Activated CD4-positive, alpha-beta T cell treated with anti-CD3 and anti-CD28 coated beads for 24 hours (primary cell): Measurements from ENCODE around the gene SV2A.
A peak's percentile ranks its signal among the peaks of the same experiment; 100 is the strongest.
"Not testable (repeated sequence)": the region's sequence is repeated elsewhere in the genome, so short reads cannot be mapped to it uniquely, and the experiment has no call there.

Source experiments
- DNase-seq, 2 donors: peaks; one replicate each; pipeline ENCODE4 v3.0.0-alpha.2; 2020; ENCODE audit warnings: low read depth in 2 of 2

The SV2A gene

GRCh38 chr1:149917571-149918144 lies at the start of gene SV2A:
Gene SV2A (minus strand): TSS chr1:149917844. CDS start chr1:149913840, 4,004 bp downstream.
- peak; percentile 31 to 47 for DNase-seq

DNA sequence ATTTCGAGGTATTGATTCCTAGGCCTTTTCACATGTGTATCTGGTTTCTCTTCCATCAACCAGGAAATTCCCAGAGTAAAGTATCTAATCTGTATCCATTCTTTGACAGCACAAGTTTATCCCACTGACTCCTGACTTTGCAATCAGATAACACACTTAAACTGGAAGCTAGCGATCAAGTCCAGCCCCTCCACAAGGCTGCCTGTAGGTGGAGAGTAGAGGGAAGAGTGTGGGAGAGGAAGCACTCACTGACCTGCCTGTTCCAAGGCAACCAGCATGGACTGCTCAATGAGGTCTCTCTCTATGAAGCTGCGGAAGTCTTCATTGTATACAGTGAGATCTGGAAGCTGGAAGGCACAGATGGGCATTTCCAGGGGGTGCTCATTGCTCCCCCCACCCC lies 49.4 kb upstream of the SV2A start:
- no peak for DNase-seq

GRCh38 chr1:149966405-149966804 lies 48.8 kb upstream of the SV2A start:
- no peak for DNase-seq

DNA sequence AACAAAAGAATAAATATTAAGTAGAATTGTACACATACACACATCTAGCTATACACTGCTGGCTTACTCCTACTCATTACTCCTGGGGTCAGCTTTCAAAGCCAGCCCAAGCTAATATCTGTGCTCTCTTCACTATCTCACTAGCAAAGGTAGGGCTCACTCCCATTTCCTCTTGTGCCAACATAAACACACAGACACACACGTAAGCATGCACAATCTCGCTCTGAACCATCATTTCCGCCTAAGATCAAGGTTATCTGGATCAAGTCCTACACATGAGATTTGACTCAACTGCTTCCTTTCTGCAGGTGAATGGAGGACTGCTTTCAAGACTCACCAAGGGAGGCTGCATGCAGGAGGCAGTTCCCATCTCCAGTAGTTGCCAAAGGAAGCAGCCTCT lies 47.8 kb upstream of the SV2A start:
- DNase-seq = no peak

DNA sequence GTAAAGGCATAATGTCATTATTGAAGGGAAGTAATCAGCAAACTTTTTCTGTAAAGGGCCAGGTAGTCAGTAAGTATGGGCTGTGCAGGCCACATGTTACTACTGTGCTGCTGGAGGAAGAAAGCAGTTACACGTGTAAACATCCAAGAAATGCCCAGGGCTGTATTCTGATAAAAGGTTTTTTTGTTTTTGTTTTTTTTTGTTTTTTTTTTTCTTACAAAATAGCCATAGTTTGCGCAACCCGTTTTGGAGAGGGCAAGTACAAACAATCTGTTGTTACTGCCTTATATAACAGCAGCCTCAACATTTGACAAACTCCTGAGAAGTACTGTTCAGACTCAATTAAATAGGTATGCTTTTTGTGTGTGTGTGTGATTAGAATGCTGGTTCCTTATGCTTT lies 45.7 kb upstream of the SV2A start:
- no peak for DNase-seq

DNA sequence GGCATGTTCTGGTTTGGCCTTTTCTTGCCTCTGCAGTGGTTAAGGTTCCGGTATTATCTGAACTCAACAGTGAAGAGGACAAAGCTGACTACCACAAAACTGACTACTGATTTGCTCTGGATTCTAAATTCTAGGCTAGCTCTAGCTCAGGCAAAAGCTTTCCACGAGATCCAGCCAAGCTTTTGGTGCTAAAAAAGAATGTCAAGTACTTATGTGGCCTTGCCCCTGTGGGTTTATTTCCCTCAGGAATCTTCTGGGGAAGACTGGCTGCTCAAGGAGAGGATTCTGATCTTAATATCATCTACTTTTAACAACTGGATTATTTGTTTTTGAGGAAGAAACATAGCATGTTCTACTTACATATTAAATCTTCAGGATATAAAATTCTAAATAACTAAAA lies 45.1 kb upstream of the SV2A start:
- no peak for DNase-seq

- DNase-seq = peak in 1 of 2 donors; percentile 27
These were observed 44.5 kb upstream of the SV2A start for GRCh38 chr1:149962039-149962647.

DNA sequence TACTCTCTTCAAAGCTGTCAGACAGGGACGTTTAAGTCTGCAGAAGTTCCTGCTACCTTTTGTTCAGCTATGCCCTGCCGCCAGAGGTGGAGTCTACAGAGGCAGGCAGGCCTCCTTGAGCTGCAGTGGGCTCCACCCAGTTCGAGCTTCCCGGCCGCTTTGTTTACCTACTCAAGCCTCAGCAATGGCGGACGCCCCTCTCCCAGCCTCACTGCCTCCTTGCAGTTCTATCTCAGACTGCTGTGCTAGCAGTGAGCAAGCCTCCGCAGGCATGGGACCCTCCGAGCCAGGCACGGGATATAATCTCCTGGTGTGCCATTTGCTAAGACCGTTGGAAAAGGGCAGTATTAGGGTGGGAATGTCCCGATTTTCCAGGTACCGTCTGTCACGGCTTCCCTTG lies 39.9 kb upstream of the SV2A start:
- not testable (repeated sequence) for DNase-seq

GRCh38 chr1:149949911-149950310 lies 32.3 kb upstream of the SV2A start:
- DNase-seq = no peak

- no peak for DNase-seq
These were observed 27.6 kb upstream of the SV2A start for GRCh38 chr1:149945206-149945605.

DNA sequence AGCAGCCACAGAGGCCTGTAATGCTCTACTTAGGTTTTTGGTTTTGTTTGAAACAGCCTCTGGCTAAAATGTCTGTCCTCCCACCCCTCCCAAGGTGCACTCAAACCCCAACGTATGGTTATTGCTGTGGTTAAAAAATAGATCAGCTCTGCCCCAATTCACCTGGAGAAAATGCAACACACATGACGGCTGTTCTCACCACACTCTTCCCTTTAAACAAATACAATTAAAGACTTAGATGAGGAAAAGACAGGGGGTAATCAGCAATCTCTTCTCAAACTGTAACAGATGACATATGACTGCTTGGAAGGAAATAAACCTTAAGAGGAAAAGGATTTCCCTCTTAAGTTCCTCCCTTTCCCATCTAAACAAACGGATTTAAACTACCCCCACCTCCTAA lies 25.2 kb upstream of the SV2A start:
- DNase-seq = no peak

DNA sequence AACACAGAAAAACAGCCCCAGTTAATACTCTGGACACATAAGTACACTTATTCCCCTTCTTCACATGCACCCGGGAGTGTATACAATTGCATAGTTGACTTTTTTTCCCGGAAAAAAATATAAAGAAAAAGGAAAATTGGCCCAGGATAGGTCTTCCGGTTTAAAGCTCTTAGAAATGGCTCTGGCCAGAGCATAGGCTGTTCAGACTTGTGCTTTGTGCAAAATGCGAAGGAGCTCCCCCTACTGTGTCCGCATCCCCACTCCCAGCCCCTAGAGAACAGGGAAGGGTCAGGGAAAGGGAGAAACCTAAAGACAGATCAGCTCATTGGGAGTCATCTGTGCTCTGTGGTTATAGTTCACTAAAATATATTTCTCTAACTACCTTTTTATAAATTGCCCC lies 24.6 kb upstream of the SV2A start:
- DNase-seq = no peak

DNA sequence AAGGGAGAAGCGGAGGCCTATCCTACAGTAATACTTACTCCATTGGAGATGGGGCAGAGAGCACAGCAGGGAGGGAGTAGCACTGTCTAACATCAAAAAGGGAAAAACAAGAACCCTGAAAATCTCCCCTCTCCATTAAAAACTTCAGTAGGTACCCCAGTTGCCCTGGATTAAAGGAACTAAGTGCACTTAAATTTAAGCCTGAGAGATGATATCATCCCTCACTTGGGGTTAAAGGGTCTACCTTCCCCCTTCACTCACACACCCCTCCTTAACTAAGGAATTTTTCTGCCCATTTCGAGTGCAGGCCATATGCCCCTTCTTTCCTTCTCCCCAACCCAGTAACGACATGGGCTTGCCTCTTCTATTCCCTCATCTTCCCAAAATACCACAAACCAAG lies 22.8 kb upstream of the SV2A start:
- no peak for DNase-seq

DNA sequence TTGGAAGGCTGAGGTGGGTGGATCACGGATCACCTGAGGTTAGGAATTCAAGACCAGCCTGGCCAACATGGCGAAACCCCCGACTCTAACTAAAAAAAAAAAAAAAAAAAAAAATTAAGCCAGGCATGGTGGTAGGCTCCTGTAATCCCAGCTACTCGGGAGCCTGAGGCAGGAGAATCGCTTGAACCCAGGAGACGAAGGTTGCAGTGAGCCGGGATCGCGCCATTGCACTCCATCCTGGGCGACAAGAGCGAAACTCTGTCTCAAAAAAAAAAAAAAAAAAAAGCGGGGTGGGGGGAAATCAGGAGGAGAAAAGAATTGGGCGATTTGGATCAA lies 21.0 kb upstream of the SV2A start:
- not testable (repeated sequence) for DNase-seq

DNA sequence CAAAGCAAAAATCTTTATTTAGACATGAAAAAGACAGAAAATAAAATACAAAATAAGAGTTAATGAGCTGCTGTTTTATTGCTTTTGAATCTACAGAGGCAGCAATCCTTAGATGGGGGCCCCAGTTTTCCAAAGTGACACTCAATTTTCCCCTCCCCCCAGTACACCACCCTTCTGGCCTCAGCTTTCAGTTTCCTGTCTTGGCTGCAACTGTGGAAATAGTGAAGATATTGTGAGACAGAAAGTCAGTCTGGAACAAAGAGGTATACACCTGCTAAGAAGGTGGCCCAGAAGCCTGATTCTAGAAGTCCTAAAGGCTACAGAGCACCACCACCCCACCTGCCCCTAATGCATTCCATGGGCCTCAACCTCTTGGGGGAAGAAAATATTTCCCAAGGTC lies 20.1 kb upstream of the SV2A start:
- no peak for DNase-seq

DNA sequence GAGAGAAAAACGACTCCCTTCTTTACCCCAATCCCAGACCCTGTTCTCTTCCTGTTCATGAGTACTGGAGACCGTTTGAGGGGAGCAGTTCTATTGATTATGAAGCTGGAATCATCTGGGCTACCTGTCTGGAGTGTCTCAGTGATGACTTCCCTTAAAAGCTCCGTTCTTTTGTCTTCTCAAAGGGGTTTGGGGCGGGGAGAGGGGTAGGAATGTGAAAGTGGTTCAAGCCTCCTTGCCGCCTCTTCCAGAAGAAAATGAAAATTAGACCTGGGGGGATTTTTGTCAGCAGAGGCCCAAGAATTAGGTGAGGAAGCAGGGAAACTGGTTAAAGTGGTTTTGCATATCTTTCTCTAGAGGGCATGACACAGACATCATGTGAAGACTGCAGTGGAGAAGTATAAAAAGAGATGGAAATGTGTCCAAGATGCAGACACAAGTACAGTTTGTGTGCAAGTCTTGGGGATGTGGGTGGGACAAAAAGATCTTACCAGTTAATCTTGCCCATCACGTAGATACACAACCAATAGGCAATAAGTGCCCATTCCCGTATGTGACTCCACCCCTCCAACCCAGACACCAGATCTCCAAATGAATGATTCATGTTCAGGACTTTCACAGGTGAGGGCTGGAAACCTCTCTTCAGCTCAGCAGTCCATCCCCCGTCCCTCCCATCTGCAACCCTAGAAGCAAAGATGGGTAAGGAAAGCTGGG lies 19.5 kb upstream of the SV2A start:
- no peak for DNase-seq

GRCh38 chr1:149936170-149936991 lies 18.7 kb upstream of the SV2A start, which contains the start of gene MTMR11:
Gene MTMR11 (minus strand): TSS chr1:149936879. CDS start chr1:149936647, 232 bp downstream.
- no peak for DNase-seq

- DNase-seq = no peak
These were observed 16.7 kb upstream of the SV2A start for GRCh38 chr1:149934356-149934755.

GRCh38 chr1:149933208-149933607 lies 15.6 kb upstream of the SV2A start:
- DNase-seq = no peak

- DNase-seq = no peak
These were observed 14.8 kb upstream of the SV2A start for GRCh38 chr1:149932474-149932873.

- no peak for DNase-seq
These were observed 13.7 kb upstream of the SV2A start for GRCh38 chr1:149931212-149931790.

- no peak for DNase-seq
These were observed 12.2 kb upstream of the SV2A start for GRCh38 chr1:149929856-149930255.
